Endothelial cell (in vitro differentiated cells): ENCODE measurements around the gene PLXNB2. TPM values are rescaled to one million over a fixed set of nuclear protein-coding genes. Genes with fewer than 3 reads are reported as not detected.
"Not testable (repeated sequence)": the region's sequence is repeated elsewhere in the genome, so short reads cannot be mapped to it uniquely, and the experiment has no call there.

ENCODE experiments used
- DNase-seq: peaks from one replicate; pipeline ENCODE4 v3.0.0; 2021; ENCODE audit warnings: low spot score
- H3K27ac Mint-ChIP-seq: one replicate; pipeline ENCODE4 v1.8.0; 2021; ENCODE audit warnings: mixed read lengths, inconsistent platforms; ENCODE audit not compliant: unreplicated experiment
- H3K27me3 Mint-ChIP-seq: one replicate; pipeline ENCODE4 v1.8.0; 2021; ENCODE audit warnings: mild to moderate bottlenecking, moderate library complexity, mixed read lengths, inconsistent platforms; ENCODE audit not compliant: unreplicated experiment
- H3K36me3 Mint-ChIP-seq: one replicate; pipeline ENCODE4 v1.8.0; 2021; ENCODE audit warnings: mild to moderate bottlenecking, low read depth, mixed read lengths, inconsistent platforms; ENCODE audit not compliant: unreplicated experiment
- H3K4me1 Mint-ChIP-seq: one replicate; pipeline ENCODE4 v1.8.0; 2021; ENCODE audit warnings: mild to moderate bottlenecking, mixed read lengths, inconsistent platforms; ENCODE audit not compliant: unreplicated experiment
- H3K4me3 Mint-ChIP-seq: one replicate; pipeline ENCODE4 v1.8.0; 2021; ENCODE audit warnings: mild to moderate bottlenecking, mixed read lengths, inconsistent platforms; ENCODE audit not compliant: unreplicated experiment
- H3K9me3 Mint-ChIP-seq: one replicate; pipeline ENCODE4 v1.8.0; 2021; ENCODE audit warnings: mixed read lengths, inconsistent platforms; ENCODE audit not compliant: unreplicated experiment
- CTCF ChIP-seq: fragments of 200-600 bp; sonication (generic); IDR thresholded peaks from one replicate; pipeline ENCODE4 v1.5.0; 2021; ENCODE audit warnings: antibody characterized with exemption; ENCODE audit not compliant: unreplicated experiment
- total RNA-seq: library from RNA; stranded (reverse); fragmentation: NEBNext Ultra II Directional; extraction: Animal tissue kit (Norgen Biotek cat#: 25700); gene quantifications from one replicate; pipeline ENCODE4 v1.2.1, GENCODE V29; 2021; ENCODE audit not compliant: unreplicated experiment

Gene PLXNB2
- total RNA-seq, 1 donor from 2014 or later: 96.5 TPM

- Mint-ChIP-seq H3K9me3 (no peaks in the 10 kb centered on the region), H3K27ac (no peak overlapping the region), H3K4me1 (no peaks in the 10 kb centered on the region), H3K36me3 (peaks cover 4% of the 10 kb centered on the region), H3K4me3 (no peak overlapping the region), H3K27me3 (peaks cover 9% of the 10 kb centered on the region)
- TF ChIP-seq CTCF: no peak
- DNase-seq: no peak
Measured at GRCh38 chr22:50277761-50278160, 29.7 kb downstream of the PLXNB2 start.

GRCh38 chr22:50276143-50276542 lies 31.3 kb downstream of the PLXNB2 start:
- H3K36me3 Mint-ChIP-seq: peaks cover 4% of the 10 kb centered on the region

GRCh38 chr22:50275181-50276055 lies 32.0 kb downstream of the PLXNB2 start:
- no peaks in the 10 kb centered on the region for H3K9me3 Mint-ChIP-seq
- TF ChIP-seq CTCF: no peak
- H3K36me3 Mint-ChIP-seq: peaks cover 4% of the 10 kb centered on the region
- DNase-seq: no peak
- H3K27ac Mint-ChIP-seq: no peak overlapping the region
- no peaks in the 10 kb centered on the region for H3K4me1 Mint-ChIP-seq
- H3K4me3 Mint-ChIP-seq: no peak overlapping the region
- H3K27me3 Mint-ChIP-seq: peaks cover 9% of the 10 kb centered on the region

More at GRCh38 chr22:50276143-50276542, 31.3 kb downstream of the PLXNB2 start:
- TF ChIP-seq CTCF: peak; percentile 85
- H3K4me1 Mint-ChIP-seq: no peaks in the 10 kb centered on the region
- H3K27me3 Mint-ChIP-seq: peaks cover 9% of the 10 kb centered on the region
- no peak overlapping the region for H3K4me3 Mint-ChIP-seq
- no peak overlapping the region for H3K27ac Mint-ChIP-seq
- no peaks in the 10 kb centered on the region for H3K9me3 Mint-ChIP-seq
- peak; percentile 52 for DNase-seq

GRCh38 chr22:50274771-50275170 lies 32.7 kb downstream of the PLXNB2 start:
- Mint-ChIP-seq H3K4me1 (no peaks in the 10 kb centered on the region), H3K27ac (no peak overlapping the region), H3K27me3 (peaks cover 9% of the 10 kb centered on the region), H3K36me3 (peaks cover 4% of the 10 kb centered on the region), H3K4me3 (no peak overlapping the region), H3K9me3 (no peaks in the 10 kb centered on the region)
- DNase-seq: no peak
- TF ChIP-seq CTCF: no peak

- H3K27ac Mint-ChIP-seq: no peak overlapping the region
- H3K9me3 Mint-ChIP-seq: no peaks in the 10 kb centered on the region
- H3K27me3 Mint-ChIP-seq: peaks cover 11% of the 10 kb centered on the region
- no peak overlapping the region for H3K4me3 Mint-ChIP-seq
- H3K36me3 Mint-ChIP-seq: peaks cover 4% of the 10 kb centered on the region
- TF ChIP-seq CTCF: no peak
- DNase-seq: no peak
- no peaks in the 10 kb centered on the region for H3K4me1 Mint-ChIP-seq
Measured at GRCh38 chr22:50274311-50274710, 33.1 kb downstream of the PLXNB2 start.

GRCh38 chr22:50273781-50274180 lies 33.7 kb downstream of the PLXNB2 start:
- H3K36me3 Mint-ChIP-seq, H3K9me3 Mint-ChIP-seq, H3K27ac Mint-ChIP-seq, H3K4me1 Mint-ChIP-seq, DNase-seq, H3K4me3 Mint-ChIP-seq: not testable (repeated sequence)
- peaks cover 11% of the 10 kb centered on the region for H3K27me3 Mint-ChIP-seq

- H3K4me1 Mint-ChIP-seq, DNase-seq, H3K36me3 Mint-ChIP-seq, H3K9me3 Mint-ChIP-seq, H3K4me3 Mint-ChIP-seq, H3K27ac Mint-ChIP-seq: not testable (repeated sequence)
- peaks cover 11% of the 10 kb centered on the region for H3K27me3 Mint-ChIP-seq
Measured at GRCh38 chr22:50273352-50273751, 34.1 kb downstream of the PLXNB2 start.
